ENCODE measurements around the gene C5orf58. TPM values are rescaled to one million over a fixed set of nuclear protein-coding genes. Genes with fewer than 3 reads are reported as not detected.

The C5orf58 gene
- total and polyA plus RNA-seq, 2 donors, result 0.70 TPM; not detected in 1

- Histone ChIP-seq H3K27ac (ENCODE audit: low read depth) (no peak overlapping the region), H3K4me1 (ENCODE audit: insufficient read depth) (peaks cover 2% of the 10 kb centered on the region), H3K36me3 (ENCODE audit: insufficient read depth) (no peaks in the 10 kb centered on the region), H3K4me3 (ENCODE audit: low read depth, low read length) (no peak overlapping the region)
- peak; percentile 52 for DNase-seq (ENCODE audit: extremely low spot score)
- 56% methylated on average over 9 of the region's 9 CpGs for WGBS
These were observed 20.1 kb downstream of the C5orf58 start for GRCh38 chr5:170252720-170253350.

- Histone ChIP-seq H3K27ac (ENCODE audit: low read depth) (no peak overlapping the region), H3K36me3 (ENCODE audit: insufficient read depth) (no peaks in the 10 kb centered on the region), H3K4me1 (ENCODE audit: insufficient read depth) (peaks cover 2% of the 10 kb centered on the region), H3K4me3 (ENCODE audit: low read depth, low read length) (no peak overlapping the region)
- DNase-seq (ENCODE audit: extremely low spot score), result no peak
- 82% methylated on average over 8 of the region's 8 CpGs for WGBS
These were observed 21.3 kb downstream of the C5orf58 start for GRCh38 chr5:170254056-170254455.

DNA sequence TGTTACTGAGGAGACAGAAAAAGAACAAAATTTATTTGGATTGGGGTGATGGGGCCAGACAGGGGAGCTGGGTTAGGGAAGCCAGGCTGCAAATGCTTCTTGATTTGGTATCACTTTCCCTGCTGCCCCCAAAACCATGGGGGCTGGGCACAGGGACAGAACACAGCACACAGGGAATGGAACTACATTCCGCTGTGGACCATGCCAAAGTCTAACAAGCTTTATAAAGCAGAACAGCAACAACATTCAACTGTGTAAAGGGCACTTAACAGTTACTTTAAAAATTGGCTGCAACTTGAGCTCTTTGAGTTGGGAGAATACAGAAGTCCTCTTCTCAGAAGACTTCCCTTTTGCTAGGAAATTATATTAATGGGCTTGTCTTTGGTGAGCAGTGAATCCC, 23.8 kb downstream of the C5orf58 start:
- H3K27ac ChIP-seq (ENCODE audit: low read depth), result no peak overlapping the region
- 91% methylated on average over 1 of the region's 1 CpG for WGBS
- DNase-seq (ENCODE audit: extremely low spot score), result no peak
- no peak overlapping the region for H3K4me3 ChIP-seq (ENCODE audit: low read depth, low read length)
- H3K36me3 ChIP-seq (ENCODE audit: insufficient read depth), result no peaks in the 10 kb centered on the region
- H3K4me1 ChIP-seq (ENCODE audit: insufficient read depth), result peaks cover 2% of the 10 kb centered on the region

GRCh38 chr5:170257370-170257769, 24.6 kb downstream of the C5orf58 start:
- peaks cover 2% of the 10 kb centered on the region for H3K4me1 ChIP-seq (ENCODE audit: insufficient read depth)
- H3K36me3 ChIP-seq (ENCODE audit: insufficient read depth), result no peaks in the 10 kb centered on the region
- 95% methylated on average over 4 of the region's 4 CpGs for WGBS
- no peak for DNase-seq (ENCODE audit: extremely low spot score)
- no peak overlapping the region for H3K27ac ChIP-seq (ENCODE audit: low read depth)
- H3K4me3 ChIP-seq (ENCODE audit: low read depth, low read length), result no peak overlapping the region

GRCh38 chr5:170261528-170262043, 28.8 kb downstream of the C5orf58 start:
- WGBS, result 91% methylated on average over 3 of the region's 3 CpGs
- DNase-seq (ENCODE audit: extremely low spot score), result no peak
- Histone ChIP-seq H3K4me3 (ENCODE audit: low read depth, low read length) (no peak overlapping the region), H3K4me1 (ENCODE audit: insufficient read depth) (no peaks in the 10 kb centered on the region), H3K27ac (ENCODE audit: low read depth) (no peak overlapping the region), H3K36me3 (ENCODE audit: insufficient read depth) (no peaks in the 10 kb centered on the region)

DNA sequence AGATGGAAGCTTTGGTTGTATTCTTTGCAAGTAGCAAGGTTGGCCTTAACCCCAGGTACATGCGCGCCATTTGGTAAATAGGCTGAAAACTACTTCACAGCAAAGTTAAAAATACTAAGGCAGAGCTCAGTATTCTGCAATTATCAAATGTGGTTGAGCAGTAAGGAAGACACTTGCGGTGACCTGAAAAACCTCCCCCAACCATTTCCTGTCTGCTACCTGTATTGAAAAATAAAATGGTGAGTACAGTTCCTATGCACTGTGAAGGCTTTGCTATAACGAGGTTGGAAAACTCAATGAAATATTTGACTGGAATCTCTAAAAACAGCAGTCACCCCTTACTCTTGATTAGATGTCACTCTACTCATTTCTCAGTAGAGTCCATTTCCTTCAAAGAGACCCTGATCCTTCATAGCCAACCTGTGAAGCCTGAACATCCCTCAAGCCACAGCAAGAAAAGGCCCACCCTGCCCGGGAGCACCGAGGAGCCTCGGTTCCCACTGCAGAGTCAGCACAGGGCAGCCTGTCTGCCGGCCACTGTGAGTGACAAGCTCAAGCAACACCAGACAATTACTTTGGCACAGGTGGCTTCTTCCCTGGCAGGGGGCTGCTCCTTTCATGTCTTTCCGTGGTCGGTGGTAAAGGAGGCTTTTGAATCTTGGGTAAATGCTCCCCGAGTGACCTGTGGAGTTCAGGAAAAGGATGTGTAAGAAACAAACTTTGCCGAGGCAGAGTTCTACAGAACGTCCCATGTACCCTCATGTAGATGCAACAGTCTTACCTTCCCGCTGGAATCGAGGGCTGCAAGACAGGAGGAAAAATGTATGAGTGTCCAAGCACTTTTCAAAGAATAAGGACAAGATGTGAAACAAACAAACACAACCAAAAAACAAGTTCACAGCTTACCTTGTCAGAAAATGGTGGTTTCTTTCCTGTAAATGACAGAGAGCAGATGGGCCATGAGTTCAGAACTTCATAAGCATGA, 29.6 kb downstream of the C5orf58 start:
- H3K27ac ChIP-seq (ENCODE audit: low read depth), result no peak overlapping the region
- no peaks in the 10 kb centered on the region for H3K4me1 ChIP-seq (ENCODE audit: insufficient read depth)
- H3K36me3 ChIP-seq (ENCODE audit: insufficient read depth), result no peaks in the 10 kb centered on the region
- H3K4me3 ChIP-seq (ENCODE audit: low read depth, low read length), result no peak overlapping the region
- WGBS, result 88% methylated on average over 15 of the region's 15 CpGs
- DNase-seq (ENCODE audit: extremely low spot score), result no peak

DNA sequence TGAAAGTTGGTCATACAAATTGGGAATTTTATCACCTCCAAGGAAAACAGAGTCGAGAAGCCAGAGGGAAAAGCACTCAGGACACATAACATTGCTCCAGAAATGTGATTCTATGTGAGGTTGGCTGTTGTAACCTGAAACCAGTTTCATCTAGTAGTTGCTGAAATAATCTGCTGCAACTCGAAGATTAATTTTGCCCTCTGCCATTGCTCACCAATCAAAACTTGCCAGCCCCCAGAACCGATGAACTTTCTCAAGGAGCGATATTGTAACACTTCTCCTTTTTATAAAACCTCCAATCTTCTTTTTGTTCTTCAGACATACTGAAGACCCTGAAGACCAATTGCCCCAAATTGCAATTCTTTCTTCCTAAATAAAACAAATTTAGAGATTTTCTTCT, 31.1 kb downstream of the C5orf58 start:
- Histone ChIP-seq H3K4me3 (ENCODE audit: low read depth, low read length) (no peak overlapping the region), H3K36me3 (ENCODE audit: insufficient read depth) (no peaks in the 10 kb centered on the region), H3K4me1 (ENCODE audit: insufficient read depth) (no peaks in the 10 kb centered on the region), H3K27ac (ENCODE audit: low read depth) (no peak overlapping the region)
- 79% methylated on average over 4 of the region's 4 CpGs for WGBS
- no peak for DNase-seq (ENCODE audit: extremely low spot score)

DNA sequence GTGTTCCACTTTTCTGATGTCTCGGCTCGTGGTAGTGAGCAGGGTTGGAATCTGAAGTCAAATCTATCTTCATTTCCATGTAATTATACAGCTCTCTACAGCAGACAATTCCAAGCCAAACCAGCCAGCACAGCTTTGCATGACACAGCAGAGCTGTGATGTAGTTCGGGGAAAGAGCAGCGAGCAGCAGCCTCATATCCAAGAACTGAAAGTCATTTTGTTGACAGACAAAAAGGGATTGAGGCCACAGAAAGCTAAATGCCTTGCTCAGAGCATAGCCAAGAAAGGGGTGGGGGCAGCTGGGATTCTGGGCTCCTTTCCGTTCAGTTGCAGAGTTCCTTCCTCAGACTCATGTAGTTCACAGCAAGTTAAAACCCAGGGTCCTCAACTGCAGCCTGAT, 32.7 kb downstream of the C5orf58 start:
- Histone ChIP-seq H3K27ac (ENCODE audit: low read depth) (no peak overlapping the region), H3K4me1 (ENCODE audit: insufficient read depth) (no peaks in the 10 kb centered on the region), H3K4me3 (ENCODE audit: low read depth, low read length) (no peak overlapping the region), H3K36me3 (ENCODE audit: insufficient read depth) (no peaks in the 10 kb centered on the region)
- WGBS, result 31% methylated on average over 5 of the region's 5 CpGs
- DNase-seq (ENCODE audit: extremely low spot score), result peak; percentile 60

DNA sequence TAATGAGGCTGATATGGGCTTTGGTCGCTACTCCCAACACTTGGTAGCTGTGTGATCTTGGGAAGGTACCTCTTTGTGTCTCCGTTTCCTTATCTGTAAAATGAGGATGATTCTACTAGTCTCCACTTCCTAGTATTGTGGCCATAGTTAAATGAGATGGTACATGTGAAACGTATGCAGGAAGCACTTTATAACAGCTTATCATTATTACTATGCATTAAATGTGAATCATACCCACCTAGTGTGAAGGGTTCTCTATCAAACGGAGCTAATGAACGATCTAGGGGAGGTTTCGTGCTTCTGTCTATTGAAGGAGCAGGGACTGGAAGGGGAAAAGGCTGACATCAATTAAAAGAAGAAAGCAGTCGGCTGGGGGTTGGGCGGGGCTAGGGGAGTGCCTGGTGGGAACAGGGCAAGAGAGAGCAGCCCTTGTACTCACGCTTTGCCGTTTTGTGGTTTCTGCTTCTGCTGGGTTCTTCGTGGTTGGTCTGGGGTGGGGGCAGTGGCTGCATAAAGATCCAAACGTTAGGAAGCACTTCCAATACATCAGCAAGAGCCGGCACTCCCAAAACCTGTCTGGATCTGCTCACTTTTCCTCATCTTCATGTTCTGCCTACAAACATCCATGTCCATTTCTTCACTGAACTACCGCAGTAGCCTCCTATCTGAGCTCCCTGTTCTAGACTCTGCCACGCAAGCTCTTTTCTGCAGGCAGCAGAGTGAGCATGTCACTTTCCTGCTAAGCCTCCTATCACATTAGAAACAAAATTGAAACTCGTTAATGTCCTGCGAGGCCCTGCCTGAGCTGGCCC, 34.0 kb downstream of the C5orf58 start:
- H3K27ac ChIP-seq (ENCODE audit: low read depth), result no peak overlapping the region
- H3K4me3 ChIP-seq (ENCODE audit: low read depth, low read length), result no peak overlapping the region
- H3K4me1 ChIP-seq (ENCODE audit: insufficient read depth), result no peaks in the 10 kb centered on the region
- no peak for DNase-seq (ENCODE audit: extremely low spot score)
- 76% methylated on average over 17 of the region's 17 CpGs for WGBS
- no peaks in the 10 kb centered on the region for H3K36me3 ChIP-seq (ENCODE audit: insufficient read depth)

DNA sequence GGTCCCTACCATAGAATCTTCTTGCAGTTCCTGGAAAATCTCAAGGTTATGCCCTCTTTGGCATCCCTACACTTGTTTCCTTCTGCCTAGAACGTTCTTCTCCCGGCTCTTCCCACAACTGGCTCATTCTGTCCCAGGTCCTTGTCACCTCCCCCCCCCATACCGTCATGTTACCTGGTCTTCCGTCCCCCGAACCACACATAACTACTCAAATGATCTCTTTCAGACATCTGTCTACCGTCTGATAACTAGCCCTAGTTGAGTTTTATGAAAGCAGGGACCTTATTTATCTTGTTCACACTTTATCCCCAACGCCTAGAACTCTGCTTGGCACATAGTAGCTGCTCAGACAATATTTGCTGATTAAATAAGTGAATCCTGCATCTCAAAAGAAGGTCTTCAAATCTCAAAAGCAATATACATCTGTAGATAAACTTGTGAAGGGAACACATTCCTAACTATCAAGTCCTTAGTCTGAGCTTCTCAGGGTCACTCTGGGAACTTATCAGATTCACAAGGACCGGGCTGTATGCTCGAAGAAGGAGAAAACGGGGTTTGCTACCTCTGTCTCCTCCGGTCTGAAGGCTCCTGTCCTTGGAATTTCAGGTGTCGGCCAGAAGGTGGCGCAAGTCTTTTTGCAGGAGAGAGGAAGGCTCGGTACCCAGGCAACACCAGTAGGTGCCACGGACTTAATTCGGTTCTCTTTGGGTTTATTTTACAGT, 34.8 kb downstream of the C5orf58 start:
- Histone ChIP-seq H3K36me3 (ENCODE audit: insufficient read depth) (no peaks in the 10 kb centered on the region), H3K27ac (ENCODE audit: low read depth) (no peak overlapping the region), H3K4me3 (ENCODE audit: low read depth, low read length) (no peak overlapping the region), H3K4me1 (ENCODE audit: insufficient read depth) (no peaks in the 10 kb centered on the region)
- WGBS, result 33% methylated on average over 16 of the region's 16 CpGs
- peak; percentile 46 for DNase-seq (ENCODE audit: extremely low spot score)

DNA sequence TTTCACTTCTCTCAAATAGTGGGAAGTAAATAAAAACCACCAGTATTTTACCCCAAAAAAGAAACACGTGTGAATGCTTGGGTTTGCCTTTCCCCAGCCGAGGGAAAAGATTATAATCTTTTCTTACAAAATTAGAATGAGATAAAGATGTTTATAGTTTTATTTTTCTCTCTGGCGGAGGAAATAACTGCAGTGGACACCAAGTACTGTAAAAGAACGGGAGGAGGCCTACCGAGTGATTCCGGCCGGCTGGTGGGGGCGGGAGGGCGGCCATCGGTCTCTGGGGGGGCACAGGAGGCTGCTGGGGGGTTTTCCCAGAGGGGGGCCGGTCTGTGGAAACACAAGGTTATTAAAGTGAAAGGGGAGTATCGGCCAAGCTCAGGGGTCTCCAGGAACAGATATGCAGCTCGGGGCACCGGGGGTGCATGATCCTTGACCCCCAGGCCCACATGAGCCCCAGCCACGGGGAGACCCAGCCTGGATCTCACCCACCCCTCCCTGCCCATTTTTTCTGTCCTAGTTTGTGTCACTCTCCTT, 35.4 kb downstream of the C5orf58 start:
- 26% methylated on average over 15 of the region's 15 CpGs for WGBS
- Histone ChIP-seq H3K4me1 (ENCODE audit: insufficient read depth) (no peaks in the 10 kb centered on the region), H3K4me3 (ENCODE audit: low read depth, low read length) (no peak overlapping the region), H3K36me3 (ENCODE audit: insufficient read depth) (no peaks in the 10 kb centered on the region), H3K27ac (ENCODE audit: low read depth) (no peak overlapping the region)
- no peak for DNase-seq (ENCODE audit: extremely low spot score)

DNA sequence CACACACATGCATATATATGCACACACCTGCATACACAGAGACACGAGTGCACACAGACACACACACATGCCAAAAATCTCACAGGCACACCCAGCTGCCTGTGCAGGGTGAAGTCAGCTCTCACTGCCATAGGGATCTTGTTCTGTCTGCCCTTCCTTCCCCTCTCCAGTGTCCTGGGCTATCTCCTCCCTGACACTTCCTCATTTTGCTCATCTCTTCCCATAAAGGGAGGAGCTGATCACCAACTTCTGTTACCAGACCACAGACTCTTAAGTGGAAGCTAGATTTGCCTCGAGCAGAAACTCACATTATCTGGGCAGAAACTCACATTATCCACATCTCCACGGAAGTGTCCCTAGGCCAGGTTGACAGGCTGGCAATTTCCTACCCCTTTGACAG, 36.1 kb downstream of the C5orf58 start:
- no peaks in the 10 kb centered on the region for H3K4me1 ChIP-seq (ENCODE audit: insufficient read depth)
- H3K36me3 ChIP-seq (ENCODE audit: insufficient read depth), result no peaks in the 10 kb centered on the region
- no peak overlapping the region for H3K4me3 ChIP-seq (ENCODE audit: low read depth, low read length)
- WGBS, result 66% methylated on average over 3 of the region's 3 CpGs
- DNase-seq (ENCODE audit: extremely low spot score), result no peak
- H3K27ac ChIP-seq (ENCODE audit: low read depth), result no peak overlapping the region

DNA sequence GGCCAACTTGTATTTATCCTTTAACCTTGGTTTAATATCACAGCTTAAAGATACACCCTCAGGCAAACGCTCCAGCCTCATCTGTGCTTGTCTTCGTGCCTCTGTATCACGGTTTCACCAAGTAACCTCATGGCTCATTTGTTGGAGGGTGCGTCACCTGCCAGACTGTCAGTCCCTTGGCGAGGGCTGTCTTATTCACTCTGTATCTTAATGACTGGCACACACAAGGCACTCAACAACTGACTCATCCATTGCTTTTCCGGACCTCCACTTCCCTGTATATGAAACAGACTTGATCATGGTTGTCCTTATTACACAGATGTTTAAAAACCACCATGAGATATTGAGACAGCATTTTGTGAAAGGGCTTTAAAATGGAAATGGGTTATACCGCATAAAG, 36.8 kb downstream of the C5orf58 start:
- DNase-seq (ENCODE audit: extremely low spot score), result no peak
- Histone ChIP-seq H3K4me3 (ENCODE audit: low read depth, low read length) (no peak overlapping the region), H3K4me1 (ENCODE audit: insufficient read depth) (no peaks in the 10 kb centered on the region), H3K27ac (ENCODE audit: low read depth) (no peak overlapping the region), H3K36me3 (ENCODE audit: insufficient read depth) (no peaks in the 10 kb centered on the region)
- 90% methylated on average over 7 of the region's 7 CpGs for WGBS

Data from urinary bladder (tissue), 4 donors.